Tibial nerve (tissue), 4 donors: ENCODE results near the gene STX11. TPM values are rescaled to one million over a fixed set of nuclear protein-coding genes. Genes with fewer than 3 reads are reported as not detected.

Source experiments
- DNase-seq, 2 donors: peaks; one replicate each; pipeline ENCODE4 v3.0.0-alpha.2; 2019; ENCODE audit warnings: low spot score in 2 of 2
- H3K27ac ChIP-seq, 4 donors: fragments of 200-600 bp; sonication (generic) in 3 of 4; one replicate each; pipeline ENCODE4 v1.5.1; 2017 to 2019; ENCODE audit warnings: mild to moderate bottlenecking in 1 of 4
- H3K27me3 ChIP-seq, 2 donors: fragments of 200-600 bp; sonication (generic) in 1 of 2; one replicate each; pipeline versions ENCODE4 v1.5.1 to v1.6.0; 2017 to 2019
- H3K36me3 ChIP-seq, 3 donors: fragments of 200-600 bp; sonication (generic); one replicate each; pipeline ENCODE4 v1.5.1; 2018 to 2019
- H3K4me1 ChIP-seq, 4 donors: fragments of 200-600 bp; sonication (generic) in 3 of 4; one replicate each; pipeline ENCODE4 v1.5.1; 2017 to 2019
- H3K4me3 ChIP-seq, 4 donors: fragments of 200-600 bp; sonication (generic) in 3 of 4; one replicate each; pipeline ENCODE4 v1.5.1; 2017 to 2019; ENCODE audit warnings: mild to moderate bottlenecking in 1 of 4, moderate library complexity in 1 of 4
- H3K9me3 ChIP-seq, 4 donors: fragments of 200-600 bp; sonication (generic) in 3 of 4; one replicate each; pipeline ENCODE4 v1.5.1; 2017 to 2019
- CTCF ChIP-seq, 5 experiments: fragments of 200-600 bp in 3 of 5; fragments of 450-650 bp in 2 of 5; sonication (generic) in 3 of 5; IDR thresholded peaks; one replicate each; pipeline ENCODE4 v1.5.1; 2016 to 2019; ENCODE audit warnings: antibody characterized with exemption in 5 of 5, mild to moderate bottlenecking in 3 of 5, moderate library complexity in 2 of 5
- EP300 ChIP-seq, 2 donors: sonication (generic); formaldehyde crosslinking; IDR thresholded peaks; one replicate each; pipeline ENCODE4 v1.6.1; 2017; ENCODE audit warnings: antibody characterized with exemption in 2 of 2, mild to moderate bottlenecking in 1 of 2
- POLR2A ChIP-seq, 2 donors: fragments of 450-650 bp; IDR thresholded peaks; one replicate each; pipeline ENCODE4 v1.6.1; 2017; ENCODE audit warnings: antibody characterized with exemption in 2 of 2, mild to moderate bottlenecking in 2 of 2, moderate library complexity in 2 of 2
- WGBS, 2 donors: methylation state at CpG; one replicate each; pipeline ENCODE4 v1.1.5; 2018; 5-methylcytosine and 5-hydroxymethylcytosine counted together
- total RNA-seq, 4 donors: library from RNA; depleted of rRNA; stranded (reverse); fragments of >200 nt; gene quantifications; one replicate each; pipeline ENCODE4 v1.1.0, GENCODE V29; 2016

STX11 gene
- total RNA-seq, 4 donors from 2014 or later: 5.3 to 24.3 (median 12.5) TPM

- peaks cover 4 to 36% (median 13%) of the 10 kb centered on the region in 4 donors for H3K4me1 ChIP-seq
- H3K27me3 ChIP-seq: no peaks in the 10 kb centered on the region
- no peak for TF ChIP-seq CTCF (IDR thresholded peaks at IDR 0.05)
- no peak for TF ChIP-seq EP300 (IDR thresholded peaks at IDR 0.05)
- no peak for TF ChIP-seq POLR2A (IDR thresholded peaks at IDR 0.05)
- WGBS, 2 donors: 68 to 90% methylated on average over 5 of the region's 5 CpGs
- H3K27ac ChIP-seq: peak overlapping the region in 1 of 4 donors; percentile 49
- no peaks in the 10 kb centered on the region for H3K36me3 ChIP-seq
- DNase-seq: no peak
- no peaks in the 10 kb centered on the region for H3K9me3 ChIP-seq
- H3K4me3 ChIP-seq: no peak overlapping the region
These were observed 8.9 kb downstream of the STX11 start for GRCh38 chr6:144159223-144159622.

GRCh38 chr6:144159742-144160141, 9.4 kb downstream of the STX11 start:
- no peak for DNase-seq
- H3K4me3 ChIP-seq: no peak overlapping the region
- H3K9me3 ChIP-seq: no peaks in the 10 kb centered on the region
- WGBS, 2 donors: 84 to 85% methylated on average over 4 of the region's 4 CpGs
- no peaks in the 10 kb centered on the region for H3K27me3 ChIP-seq
- H3K4me1 ChIP-seq: peaks cover 4 to 36% (median 13%) of the 10 kb centered on the region in 4 donors
- H3K36me3 ChIP-seq: no peaks in the 10 kb centered on the region
- no peak overlapping the region for H3K27ac ChIP-seq
- TF ChIP-seq CTCF (IDR thresholded peaks at IDR 0.05): no peak

GRCh38 chr6:144160431-144161005, 10.2 kb downstream of the STX11 start:
- H3K4me3 ChIP-seq: no peak overlapping the region
- 54 to 85% methylated on average over 2 of the region's 2 CpGs for WGBS, 2 donors
- no peak for DNase-seq

GRCh38 chr6:144161975-144162374, 11.7 kb downstream of the STX11 start:
- H3K27ac ChIP-seq: no peak overlapping the region
- H3K27me3 ChIP-seq: no peaks in the 10 kb centered on the region
- H3K4me1 ChIP-seq: peaks cover 4 to 26% (median 13%) of the 10 kb centered on the region in 4 donors
- no peaks in the 10 kb centered on the region for H3K36me3 ChIP-seq
- H3K4me3 ChIP-seq: no peak overlapping the region
- no peak for DNase-seq
- TF ChIP-seq CTCF (IDR thresholded peaks at IDR 0.05) (no peak), POLR2A (IDR thresholded peaks at IDR 0.05) (no peak), EP300 (IDR thresholded peaks at IDR 0.05) (no peak)
- H3K9me3 ChIP-seq: no peaks in the 10 kb centered on the region
- WGBS, 2 donors: 80 to 88% methylated on average over 5 of the region's 5 CpGs

More at GRCh38 chr6:144160431-144161005, 10.2 kb downstream of the STX11 start:
- TF ChIP-seq CTCF (IDR thresholded peaks at IDR 0.05) (no peak), EP300 (IDR thresholded peaks at IDR 0.05) (no peak), POLR2A (IDR thresholded peaks at IDR 0.05) (no peak)
- Histone ChIP-seq H3K27ac (no peak overlapping the region), H3K4me1 (peaks cover 4 to 36% (median 13%) of the 10 kb centered on the region in 4 donors), H3K9me3 (no peaks in the 10 kb centered on the region), H3K36me3 (no peaks in the 10 kb centered on the region), H3K27me3 (no peaks in the 10 kb centered on the region)

- H3K4me1 ChIP-seq: peaks cover 4 to 16% (median 8%) of the 10 kb centered on the region in 4 donors
- H3K27me3 ChIP-seq: no peaks in the 10 kb centered on the region
- no peaks in the 10 kb centered on the region for H3K9me3 ChIP-seq
- 84 to 92% methylated on average over 7 of the region's 7 CpGs for WGBS, 2 donors
- H3K4me3 ChIP-seq: no peak overlapping the region
- H3K36me3 ChIP-seq: no peaks in the 10 kb centered on the region
- DNase-seq: no peak
- H3K27ac ChIP-seq: no peak overlapping the region
- TF ChIP-seq EP300 (IDR thresholded peaks at IDR 0.05) (no peak), POLR2A (IDR thresholded peaks at IDR 0.05) (no peak), CTCF (IDR thresholded peaks at IDR 0.05) (no peak)
These were observed 12.7 kb downstream of the STX11 start for GRCh38 chr6:144162977-144163376.
